Measurements from ENCODE around the gene IPO9. TPM values are rescaled to one million over a fixed set of nuclear protein-coding genes. Genes with fewer than 3 reads are reported as not detected.

IPO9 gene
- total RNA-seq (31.3 TPM), polyA plus RNA-seq (19.6 TPM)

GRCh38 chr1:201828820-201829774 lies at the start of gene IPO9:
IPO9 (plus strand) TSS chr1:201829157; CDS start chr1:201829210, 53 bp downstream.
- no peaks in the 10 kb centered on the region for H3K36me3 ChIP-seq (ENCODE audit: insufficient read depth)
- H3K27ac ChIP-seq (ENCODE audit: low read depth), result peak within 1 kb of the TSS; percentile 96
- H3K4me1 ChIP-seq (ENCODE audit: insufficient read depth), result no peaks in the 10 kb centered on the region
- DNase-seq (ENCODE audit: extremely low spot score), result peak; percentile 85
- peak within 1 kb of the TSS; percentile 79 for H3K4me3 ChIP-seq (ENCODE audit: low read depth, low read length)
- WGBS, result under 1% methylated on average over 58 of the region's 58 CpGs

- no peak for DNase-seq (ENCODE audit: extremely low spot score)
- Histone ChIP-seq H3K4me1 (ENCODE audit: insufficient read depth) (peaks cover 2% of the 10 kb centered on the region), H3K36me3 (ENCODE audit: insufficient read depth) (peaks cover 6% of the 10 kb centered on the region), H3K27ac (ENCODE audit: low read depth) (peak overlapping the region; percentile 19), H3K4me3 (ENCODE audit: low read depth, low read length) (no peak overlapping the region)
- 55% methylated on average over 6 of the region's 6 CpGs for WGBS
These were observed 49.5 kb upstream of the IPO9 start for GRCh38 chr1:201779351-201779880.

- no peak for DNase-seq (ENCODE audit: extremely low spot score)
- Histone ChIP-seq H3K4me1 (ENCODE audit: insufficient read depth) (peaks cover 2% of the 10 kb centered on the region), H3K27ac (ENCODE audit: low read depth) (no peak overlapping the region), H3K36me3 (ENCODE audit: insufficient read depth) (peaks cover 6% of the 10 kb centered on the region), H3K4me3 (ENCODE audit: low read depth, low read length) (no peak overlapping the region)
- WGBS, result 96% methylated on average over 6 of the region's 6 CpGs
These were observed 48.0 kb upstream of the IPO9 start for GRCh38 chr1:201780952-201781351.

GRCh38 chr1:201781437-201781836 lies 47.5 kb upstream of the IPO9 start:
- Histone ChIP-seq H3K4me3 (ENCODE audit: low read depth, low read length) (no peak overlapping the region), H3K27ac (ENCODE audit: low read depth) (no peak overlapping the region), H3K4me1 (ENCODE audit: insufficient read depth) (peaks cover 2% of the 10 kb centered on the region), H3K36me3 (ENCODE audit: insufficient read depth) (peaks cover 6% of the 10 kb centered on the region)
- 52% methylated on average over 1 of the region's 1 CpG for WGBS
- no peak for DNase-seq (ENCODE audit: extremely low spot score)

- Histone ChIP-seq H3K4me1 (ENCODE audit: insufficient read depth) (peaks cover 2% of the 10 kb centered on the region), H3K27ac (ENCODE audit: low read depth) (no peak overlapping the region), H3K36me3 (ENCODE audit: insufficient read depth) (peaks cover 6% of the 10 kb centered on the region), H3K4me3 (ENCODE audit: low read depth, low read length) (no peak overlapping the region)
- no peak for DNase-seq (ENCODE audit: extremely low spot score)
- 96% methylated on average over 12 of the region's 12 CpGs for WGBS
These were observed 46.6 kb upstream of the IPO9 start for GRCh38 chr1:201782353-201782752.

- peaks cover 6% of the 10 kb centered on the region for H3K36me3 ChIP-seq (ENCODE audit: insufficient read depth)
- 80% methylated on average over 2 of the region's 2 CpGs for WGBS
- H3K4me3 ChIP-seq (ENCODE audit: low read depth, low read length), result no peak overlapping the region
- DNase-seq (ENCODE audit: extremely low spot score), result no peak
- peaks cover 2% of the 10 kb centered on the region for H3K4me1 ChIP-seq (ENCODE audit: insufficient read depth)
- no peak overlapping the region for H3K27ac ChIP-seq (ENCODE audit: low read depth)
These were observed 45.9 kb upstream of the IPO9 start for GRCh38 chr1:201783058-201783457.

- H3K36me3 ChIP-seq (ENCODE audit: insufficient read depth), result peaks cover 6% of the 10 kb centered on the region
- no peak overlapping the region for H3K27ac ChIP-seq (ENCODE audit: low read depth)
- WGBS, result 91% methylated on average over 6 of the region's 6 CpGs
These were observed 45.4 kb upstream of the IPO9 start for GRCh38 chr1:201783572-201783971.

GRCh38 chr1:201785291-201785690 lies 43.7 kb upstream of the IPO9 start:
- Histone ChIP-seq H3K27ac (ENCODE audit: low read depth) (no peak overlapping the region), H3K4me1 (ENCODE audit: insufficient read depth) (peaks cover 2% of the 10 kb centered on the region), H3K36me3 (ENCODE audit: insufficient read depth) (peaks cover 6% of the 10 kb centered on the region), H3K4me3 (ENCODE audit: low read depth, low read length) (no peak overlapping the region)
- DNase-seq (ENCODE audit: extremely low spot score), result no peak
- 87% methylated on average over 2 of the region's 2 CpGs for WGBS

More at GRCh38 chr1:201783572-201783971, 45.4 kb upstream of the IPO9 start:
- H3K4me3 ChIP-seq (ENCODE audit: low read depth, low read length), result no peak overlapping the region
- peaks cover 2% of the 10 kb centered on the region for H3K4me1 ChIP-seq (ENCODE audit: insufficient read depth)
- no peak for DNase-seq (ENCODE audit: extremely low spot score)

- no peak for DNase-seq (ENCODE audit: extremely low spot score)
- H3K4me1 ChIP-seq (ENCODE audit: insufficient read depth), result no peaks in the 10 kb centered on the region
- WGBS, result 53% methylated on average over 5 of the region's 5 CpGs
- no peak overlapping the region for H3K27ac ChIP-seq (ENCODE audit: low read depth)
- H3K36me3 ChIP-seq (ENCODE audit: insufficient read depth), result peaks cover 4% of the 10 kb centered on the region
- H3K4me3 ChIP-seq (ENCODE audit: low read depth, low read length), result no peak overlapping the region
These were observed 42.1 kb upstream of the IPO9 start for GRCh38 chr1:201786824-201787223.

- 96% methylated on average over 18 of the region's 18 CpGs for WGBS
- Histone ChIP-seq H3K4me3 (ENCODE audit: low read depth, low read length) (no peak overlapping the region), H3K4me1 (ENCODE audit: insufficient read depth) (no peaks in the 10 kb centered on the region), H3K27ac (ENCODE audit: low read depth) (no peak overlapping the region), H3K36me3 (ENCODE audit: insufficient read depth) (peaks cover 4% of the 10 kb centered on the region)
- DNase-seq (ENCODE audit: extremely low spot score), result no peak
These were observed 40.7 kb upstream of the IPO9 start for GRCh38 chr1:201788296-201788695.

GRCh38 chr1:201789245-201789644 lies 39.7 kb upstream of the IPO9 start:
- Histone ChIP-seq H3K36me3 (ENCODE audit: insufficient read depth) (no peaks in the 10 kb centered on the region), H3K4me3 (ENCODE audit: low read depth, low read length) (no peak overlapping the region), H3K27ac (ENCODE audit: low read depth) (peak overlapping the region; percentile 2), H3K4me1 (ENCODE audit: insufficient read depth) (no peaks in the 10 kb centered on the region)
- no peak for DNase-seq (ENCODE audit: extremely low spot score)
- WGBS, result 96% methylated on average over 5 of the region's 5 CpGs

GRCh38 chr1:201790261-201790660 lies 38.7 kb upstream of the IPO9 start:
- WGBS, result 39% methylated on average over 2 of the region's 2 CpGs
- Histone ChIP-seq H3K27ac (ENCODE audit: low read depth) (peak overlapping the region; percentile 75), H3K36me3 (ENCODE audit: insufficient read depth) (no peaks in the 10 kb centered on the region), H3K4me3 (ENCODE audit: low read depth, low read length) (no peak overlapping the region), H3K4me1 (ENCODE audit: insufficient read depth) (no peaks in the 10 kb centered on the region)
- DNase-seq (ENCODE audit: extremely low spot score), result no peak

- Histone ChIP-seq H3K4me3 (ENCODE audit: low read depth, low read length) (no peak overlapping the region), H3K4me1 (ENCODE audit: insufficient read depth) (no peaks in the 10 kb centered on the region), H3K36me3 (ENCODE audit: insufficient read depth) (no peaks in the 10 kb centered on the region), H3K27ac (ENCODE audit: low read depth) (peak overlapping the region; percentile 75)
- 45% methylated on average over 8 of the region's 8 CpGs for WGBS
- no peak for DNase-seq (ENCODE audit: extremely low spot score)
These were observed 37.7 kb upstream of the IPO9 start for GRCh38 chr1:201791051-201791778.

Data from urinary bladder (tissue), 4 donors.